GM12875 (cell line): ENCODE measurements around the gene BRI3BP.

ENCODE experiments used
- H3K4me3 ChIP-seq: one replicate; pipeline ENCODE4 v1.5.1; 2011; ENCODE audit warnings: low read depth, low read length, control low read depth
- CTCF ChIP-seq: IDR thresholded peaks from 2 replicates; pipeline ENCODE4 v1.5.1; 2011; ENCODE audit warnings: low read depth, mild to moderate bottlenecking, control low read depth, inconsistent platforms, low read length, moderate library complexity, borderline replicate concordance; ENCODE audit not compliant: insufficient read depth

BRI3BP gene

GRCh38 chr12:125076103-125076502, 82.7 kb downstream of the BRI3BP start:
- no peak for TF ChIP-seq CTCF
- H3K4me3 ChIP-seq, result no peak overlapping the region

- no peak for TF ChIP-seq CTCF
These were observed 85.6 kb downstream of the BRI3BP start for GRCh38 chr12:125079084-125079483.

GRCh38 chr12:125079648-125080645, 86.5 kb downstream of the BRI3BP start:
- no peak overlapping the region for H3K4me3 ChIP-seq
- TF ChIP-seq CTCF, result no peak

More at GRCh38 chr12:125079084-125079483, 85.6 kb downstream of the BRI3BP start:
- no peak overlapping the region for H3K4me3 ChIP-seq
